Measurements from ENCODE around the gene CDK6. TPM values are rescaled to one million over a fixed set of nuclear protein-coding genes. Genes with fewer than 3 reads are reported as not detected.

CDK6 gene
- total and polyA plus RNA-seq, 9 of the 15 experiments (the other 6 are each of a cell fraction or from before 2014, with no cell fraction given), result 7.6 to 109 (median 44.4) TPM

DNA sequence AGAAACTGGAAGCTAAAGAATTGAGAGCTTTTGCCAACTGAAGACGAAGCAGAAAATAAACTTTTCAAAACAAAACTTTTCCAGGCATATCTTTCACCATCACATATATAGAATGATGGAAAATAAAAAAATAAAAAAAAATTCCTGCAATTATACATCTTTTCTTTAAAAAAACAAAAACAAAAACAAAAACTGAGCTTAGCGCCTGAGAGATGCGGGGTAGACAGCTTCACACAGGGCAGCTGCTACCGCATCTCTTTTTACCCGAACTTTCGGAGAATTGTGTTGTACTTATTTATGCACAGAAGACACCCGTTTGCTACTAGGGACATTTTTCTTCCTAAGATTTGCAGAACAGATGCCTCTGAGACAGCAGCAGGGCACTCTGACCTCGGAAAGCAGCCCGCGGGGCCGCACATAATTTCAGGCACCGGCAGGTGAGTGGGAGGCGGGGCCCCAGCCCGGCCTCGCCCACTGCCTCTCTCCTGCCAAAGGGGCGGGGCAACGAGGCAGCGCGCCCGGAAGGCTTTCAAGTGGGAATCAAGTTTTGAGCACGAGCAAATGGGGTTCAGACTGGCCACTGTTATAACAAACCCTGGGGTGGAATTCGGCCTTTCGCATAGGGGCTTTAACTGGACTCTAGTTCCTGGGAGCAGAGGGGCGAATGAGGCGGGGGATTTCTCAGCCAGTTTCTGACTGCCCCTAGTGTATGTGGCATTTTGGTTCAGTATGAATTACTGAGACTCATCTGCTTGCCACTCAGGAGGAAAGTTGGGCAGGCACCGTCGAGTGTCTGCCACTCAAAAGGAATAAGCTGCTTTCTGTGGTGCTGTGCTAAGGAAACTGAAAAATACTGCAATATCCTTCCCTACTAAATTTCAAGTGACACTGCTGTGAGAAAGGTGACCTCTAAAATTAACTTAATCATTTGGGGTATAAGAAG is 227.7 kb downstream of the CDK6 start (continued):
- TF ChIP-seq, protein P1, sequence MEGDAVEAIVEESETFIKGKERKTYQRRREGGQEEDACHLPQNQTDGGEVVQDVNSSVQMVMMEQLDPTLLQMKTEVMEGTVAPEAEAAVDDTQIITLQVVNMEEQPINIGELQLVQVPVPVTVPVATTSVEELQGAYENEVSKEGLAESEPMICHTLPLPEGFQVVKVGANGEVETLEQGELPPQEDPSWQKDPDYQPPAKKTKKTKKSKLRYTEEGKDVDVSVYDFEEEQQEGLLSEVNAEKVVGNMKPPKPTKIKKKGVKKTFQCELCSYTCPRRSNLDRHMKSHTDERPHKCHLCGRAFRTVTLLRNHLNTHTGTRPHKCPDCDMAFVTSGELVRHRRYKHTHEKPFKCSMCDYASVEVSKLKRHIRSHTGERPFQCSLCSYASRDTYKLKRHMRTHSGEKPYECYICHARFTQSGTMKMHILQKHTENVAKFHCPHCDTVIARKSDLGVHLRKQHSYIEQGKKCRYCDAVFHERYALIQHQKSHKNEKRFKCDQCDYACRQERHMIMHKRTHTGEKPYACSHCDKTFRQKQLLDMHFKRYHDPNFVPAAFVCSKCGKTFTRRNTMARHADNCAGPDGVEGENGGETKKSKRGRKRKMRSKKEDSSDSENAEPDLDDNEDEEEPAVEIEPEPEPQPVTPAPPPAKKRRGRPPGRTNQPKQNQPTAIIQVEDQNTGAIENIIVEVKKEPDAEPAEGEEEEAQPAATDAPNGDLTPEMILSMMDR (IDR thresholded peaks at IDR 0.05 in 2 of 3, conservative IDR thresholded peaks at IDR 0.05 in 1 of 3; ENCODE audit: insufficient read depth in 2 of 3, low read depth in 1 of 3, low read length in 3 of 3), result no peak
- TF ChIP-seq COPS2 (conservative IDR thresholded peaks at IDR 0.05) (no peak), RBM17 (IDR thresholded peaks at IDR 0.05; ENCODE audit: borderline replicate concordance, low read depth, low read length) (no peak), ZNF780A (CRISPR knock-in tag; IDR thresholded peaks at IDR 0.05) (no peak), CHD7 (IDR thresholded peaks at IDR 0.05; ENCODE audit: low read depth, low read length) (no peak), ZNF445 (CRISPR knock-in tag; IDR thresholded peaks at IDR 0.05; ENCODE audit: low read depth) (no peak), PRPF4 (IDR thresholded peaks at IDR 0.05; ENCODE audit: insufficient read depth, low read depth, low read length, poor library complexity, severe bottlenecking) (no peak), ZNF583 (CRISPR knock-in tag; IDR thresholded peaks at IDR 0.05) (no peak), BHLHE40 (IDR thresholded peaks at IDR 0.05; ENCODE audit: low read length) (no peak)
- TF ChIP-seq, protein P2, sequence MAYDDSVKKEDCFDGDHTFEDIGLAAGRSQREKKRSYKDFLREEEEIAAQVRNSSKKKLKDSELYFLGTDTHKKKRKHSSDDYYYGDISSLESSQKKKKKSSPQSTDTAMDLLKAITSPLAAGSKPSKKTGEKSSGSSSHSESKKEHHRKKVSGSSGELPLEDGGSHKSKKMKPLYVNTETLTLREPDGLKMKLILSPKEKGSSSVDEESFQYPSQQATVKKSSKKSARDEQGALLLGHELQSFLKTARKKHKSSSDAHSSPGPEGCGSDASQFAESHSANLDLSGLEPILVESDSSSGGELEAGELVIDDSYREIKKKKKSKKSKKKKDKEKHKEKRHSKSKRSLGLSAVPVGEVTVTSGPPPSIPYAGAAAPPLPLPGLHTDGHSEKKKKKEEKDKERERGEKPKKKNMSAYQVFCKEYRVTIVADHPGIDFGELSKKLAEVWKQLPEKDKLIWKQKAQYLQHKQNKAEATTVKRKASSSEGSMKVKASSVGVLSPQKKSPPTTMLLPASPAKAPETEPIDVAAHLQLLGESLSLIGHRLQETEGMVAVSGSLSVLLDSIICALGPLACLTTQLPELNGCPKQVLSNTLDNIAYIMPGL (CRISPR knock-in tag; IDR thresholded peaks at IDR 0.05), result no peak

Measured in K562 (cell line).